ENCODE results near the gene WTAP. TPM values are rescaled to one million over a fixed set of nuclear protein-coding genes. Genes with fewer than 3 reads are reported as not detected.
A peak's percentile ranks its signal among the peaks of the same experiment; 100 is the strongest.

WTAP gene
- total RNA-seq, 1 donor from 2014 or later: 126 TPM

DNA sequence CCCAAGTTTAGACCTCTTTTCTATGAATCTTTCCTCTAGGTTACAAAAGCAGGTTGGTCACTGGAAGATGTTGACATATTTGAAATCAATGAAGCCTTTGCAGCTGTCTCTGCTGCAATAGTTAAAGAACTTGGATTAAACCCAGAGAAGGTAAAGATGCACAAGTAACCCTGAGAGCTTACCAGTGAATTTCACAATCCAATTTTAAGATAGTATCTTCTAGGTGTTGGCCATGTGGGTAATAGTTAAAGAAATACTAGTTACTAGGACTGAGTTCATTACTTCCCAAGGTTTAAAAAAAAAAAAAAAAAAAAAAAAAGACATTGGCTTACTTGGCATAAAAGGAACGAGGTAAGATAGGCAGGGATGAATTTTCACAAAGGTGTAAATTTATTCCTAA lies 50.8 kb downstream of the WTAP start:
- no peaks in the 10 kb centered on the region for H3K9me3 Mint-ChIP-seq
- H3K27ac Mint-ChIP-seq (ENCODE audit: unreplicated experiment): no peak overlapping the region
- H3K27me3 Mint-ChIP-seq (ENCODE audit: low read depth): no peaks in the 10 kb centered on the region
- H3K4me3 Mint-ChIP-seq: no peak overlapping the region
- peaks cover 42% of the 10 kb centered on the region for H3K36me3 Mint-ChIP-seq (ENCODE audit: low read depth)
- no peak for DNase-seq (ENCODE audit: low read depth, low spot score)
- TF ChIP-seq, protein P1, sequence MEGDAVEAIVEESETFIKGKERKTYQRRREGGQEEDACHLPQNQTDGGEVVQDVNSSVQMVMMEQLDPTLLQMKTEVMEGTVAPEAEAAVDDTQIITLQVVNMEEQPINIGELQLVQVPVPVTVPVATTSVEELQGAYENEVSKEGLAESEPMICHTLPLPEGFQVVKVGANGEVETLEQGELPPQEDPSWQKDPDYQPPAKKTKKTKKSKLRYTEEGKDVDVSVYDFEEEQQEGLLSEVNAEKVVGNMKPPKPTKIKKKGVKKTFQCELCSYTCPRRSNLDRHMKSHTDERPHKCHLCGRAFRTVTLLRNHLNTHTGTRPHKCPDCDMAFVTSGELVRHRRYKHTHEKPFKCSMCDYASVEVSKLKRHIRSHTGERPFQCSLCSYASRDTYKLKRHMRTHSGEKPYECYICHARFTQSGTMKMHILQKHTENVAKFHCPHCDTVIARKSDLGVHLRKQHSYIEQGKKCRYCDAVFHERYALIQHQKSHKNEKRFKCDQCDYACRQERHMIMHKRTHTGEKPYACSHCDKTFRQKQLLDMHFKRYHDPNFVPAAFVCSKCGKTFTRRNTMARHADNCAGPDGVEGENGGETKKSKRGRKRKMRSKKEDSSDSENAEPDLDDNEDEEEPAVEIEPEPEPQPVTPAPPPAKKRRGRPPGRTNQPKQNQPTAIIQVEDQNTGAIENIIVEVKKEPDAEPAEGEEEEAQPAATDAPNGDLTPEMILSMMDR (conservative IDR thresholded peaks at IDR 0.05): no peak
- H3K4me1 Mint-ChIP-seq: peaks cover 18% of the 10 kb centered on the region

DNA sequence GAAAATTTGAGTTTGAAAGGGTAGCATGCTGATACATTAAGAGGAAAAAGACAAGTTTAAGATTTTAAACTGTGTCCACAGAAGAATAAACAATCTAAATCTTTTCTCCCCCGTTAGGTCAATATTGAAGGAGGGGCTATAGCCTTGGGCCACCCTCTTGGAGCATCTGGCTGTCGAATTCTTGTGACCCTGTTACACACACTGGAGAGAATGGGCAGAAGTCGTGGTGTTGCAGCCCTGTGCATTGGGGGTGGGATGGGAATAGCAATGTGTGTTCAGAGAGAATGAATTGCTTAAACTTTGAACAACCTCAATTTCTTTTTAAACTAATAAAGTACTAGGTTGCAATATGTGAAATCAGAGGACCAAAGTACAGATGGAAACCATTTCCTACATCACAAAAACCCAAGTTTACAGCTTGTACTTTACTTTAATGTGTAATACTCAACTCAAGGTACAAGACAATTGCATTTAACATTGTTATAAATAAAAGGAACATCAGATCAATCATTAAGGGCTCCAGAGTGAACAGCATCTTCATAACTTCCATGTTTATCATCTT lies 51.3 kb downstream of the WTAP start:
- Mint-ChIP-seq H3K27ac (ENCODE audit: unreplicated experiment) (no peak overlapping the region), H3K4me3 (no peak overlapping the region), H3K27me3 (ENCODE audit: low read depth) (no peaks in the 10 kb centered on the region), H3K9me3 (no peaks in the 10 kb centered on the region), H3K36me3 (ENCODE audit: low read depth) (peaks cover 40% of the 10 kb centered on the region), H3K4me1 (peaks cover 18% of the 10 kb centered on the region)
- TF ChIP-seq, protein P1 (conservative IDR thresholded peaks at IDR 0.05): no peak
- no peak for DNase-seq (ENCODE audit: low read depth, low spot score)

DNA sequence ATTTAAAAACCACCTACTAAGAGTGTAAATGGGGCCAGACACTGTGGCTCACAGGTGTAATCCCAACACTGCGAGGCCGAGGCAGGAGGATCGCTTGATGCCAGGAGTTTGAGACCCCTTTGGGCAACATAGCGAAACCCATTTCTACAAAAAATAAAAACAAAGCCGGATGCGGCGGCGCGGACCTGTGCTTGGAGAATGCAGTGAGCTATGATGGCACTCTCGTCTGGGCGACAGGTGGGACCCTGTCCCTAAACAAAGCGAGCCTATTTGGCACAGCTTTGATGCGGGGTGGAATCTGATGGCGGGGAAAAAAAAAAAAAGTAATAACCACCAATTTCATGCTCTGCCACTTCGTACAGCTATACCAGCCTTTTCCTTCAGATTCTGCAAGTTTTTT lies 61.0 kb downstream of the WTAP start:
- no peak for DNase-seq (ENCODE audit: low read depth, low spot score)
- Mint-ChIP-seq H3K27ac (ENCODE audit: unreplicated experiment) (peak overlapping the region; percentile 94), H3K4me3 (peak overlapping the region; percentile 98), H3K36me3 (ENCODE audit: low read depth) (peaks cover 25% of the 10 kb centered on the region), H3K9me3 (no peaks in the 10 kb centered on the region), H3K27me3 (ENCODE audit: low read depth) (peaks cover 2% of the 10 kb centered on the region), H3K4me1 (peaks cover 59% of the 10 kb centered on the region)
- TF ChIP-seq, protein P1 (conservative IDR thresholded peaks at IDR 0.05): no peak

DNA sequence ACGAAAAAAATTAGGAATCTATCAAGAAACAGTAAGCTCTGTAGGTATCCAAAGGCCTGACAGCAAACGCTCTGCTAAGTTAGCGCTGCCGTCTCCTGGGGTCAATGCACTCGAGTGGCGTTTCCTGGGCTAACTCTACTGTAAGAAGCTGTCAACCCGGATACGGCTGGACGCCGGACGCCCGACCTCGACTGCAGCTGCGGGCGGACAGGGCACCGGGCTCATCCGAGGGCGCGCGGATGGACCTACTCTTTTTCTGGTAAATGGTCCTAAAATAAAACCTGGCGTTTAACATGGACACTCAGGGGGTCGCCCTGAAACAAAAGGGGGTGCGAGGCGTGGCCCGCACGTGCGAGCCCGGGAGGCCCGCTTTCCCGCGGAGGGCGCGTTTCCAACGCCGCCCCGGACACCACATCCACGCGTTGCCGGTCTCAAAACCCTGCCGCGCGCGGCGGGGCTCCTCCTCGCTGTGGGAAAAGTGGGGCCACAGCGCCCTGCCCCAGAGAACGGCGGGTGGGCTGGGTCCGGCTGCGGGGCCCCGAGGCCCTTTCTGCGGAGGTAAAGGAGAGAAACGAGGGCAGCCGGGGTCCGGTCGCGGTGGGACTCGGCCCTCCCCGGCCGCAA lies 61.6 kb downstream of the WTAP start:
- Mint-ChIP-seq H3K36me3 (ENCODE audit: low read depth) (peaks cover 25% of the 10 kb centered on the region), H3K9me3 (no peaks in the 10 kb centered on the region), H3K4me1 (peaks cover 59% of the 10 kb centered on the region), H3K27ac (ENCODE audit: unreplicated experiment) (peak overlapping the region; percentile 94), H3K4me3 (peak overlapping the region; percentile 98), H3K27me3 (ENCODE audit: low read depth) (peaks cover 2% of the 10 kb centered on the region)
- DNase-seq (ENCODE audit: low read depth, low spot score): peak; percentile 16
- TF ChIP-seq, protein P1 (conservative IDR thresholded peaks at IDR 0.05): no peak

DNA sequence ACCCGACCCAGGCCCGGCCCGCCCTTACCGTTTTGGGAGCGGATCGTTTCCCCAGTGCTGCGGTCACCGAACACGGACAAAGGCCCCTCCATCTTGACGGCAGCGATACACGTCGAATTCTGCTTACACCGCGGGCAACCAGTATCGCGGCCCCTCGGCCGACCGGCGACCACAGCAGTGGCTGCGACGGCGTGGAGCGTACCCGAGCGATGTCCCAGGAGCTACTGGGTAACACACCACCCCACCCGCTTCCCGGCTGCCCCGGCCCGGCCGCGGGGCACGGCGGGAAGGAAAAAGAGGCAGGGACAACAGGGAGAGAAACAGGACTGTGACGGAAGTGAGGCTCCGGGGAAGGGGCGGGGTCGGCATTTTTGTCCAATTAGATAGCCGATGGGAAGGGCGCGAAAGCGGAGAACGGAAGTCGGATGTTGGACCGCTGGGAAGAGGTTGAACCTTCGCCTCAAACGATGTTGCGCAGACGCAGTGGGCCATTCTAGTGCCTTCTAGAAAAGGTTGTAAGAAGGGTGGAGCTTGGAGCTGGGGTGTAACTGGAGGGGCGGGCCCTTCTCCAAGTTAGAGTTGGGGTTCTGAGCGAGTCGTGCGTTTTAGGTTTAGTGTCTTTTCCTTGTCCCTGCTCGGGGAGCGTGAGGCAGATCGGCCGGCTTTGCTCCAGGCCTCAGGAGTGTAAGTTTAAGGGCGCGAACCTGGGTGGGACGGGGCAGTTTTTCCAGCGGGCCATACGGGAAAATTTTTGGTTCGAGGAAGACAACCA lies 62.3 kb downstream of the WTAP start, which contains the start of gene TCP1:
TCP1 (minus strand) TSS at position 226 of the 772 bp plus-strand sequence; CDS start at position 92, 134 bp downstream.
- peak within 1 kb of the TSS; percentile 98 for H3K4me3 Mint-ChIP-seq
- H3K9me3 Mint-ChIP-seq: no peaks in the 10 kb centered on the region
- H3K27me3 Mint-ChIP-seq (ENCODE audit: low read depth): peaks cover 2% of the 10 kb centered on the region
- H3K36me3 Mint-ChIP-seq (ENCODE audit: low read depth): peaks cover 25% of the 10 kb centered on the region
- DNase-seq (ENCODE audit: low read depth, low spot score): peak; percentile 97
- H3K4me1 Mint-ChIP-seq: peaks cover 59% of the 10 kb centered on the region
- peak within 1 kb of the TSS; percentile 98 for H3K27ac Mint-ChIP-seq (ENCODE audit: unreplicated experiment)
- TF ChIP-seq, protein P1 (conservative IDR thresholded peaks at IDR 0.05): no peak

Data from neural crest cell (in vitro differentiated cells).